ENCODE measurements around the gene GPS1. TPM values are rescaled to one million over a fixed set of nuclear protein-coding genes. Genes with fewer than 3 reads are reported as not detected.

GPS1 gene
- total RNA-seq, 1 experiment from 2014 or later = 181 TPM

GRCh38 chr17:82062984-82063368 lies 11.3 kb downstream of the GPS1 start (continued):
- TF ChIP-seq STAT6 (CRISPR knock-in tag; conservative IDR thresholded peaks at IDR 0.05; ENCODE audit: low read depth) (no peak), HMGA2 (CRISPR knock-in tag; IDR thresholded peaks at IDR 0.05) (no peak), ZNF281 (CRISPR knock-in tag; IDR thresholded peaks at IDR 0.05) (no peak)

- Mint-ChIP-seq H3K4me1 (0 out of 2 replicates have a peak, but pooled peaks cover 2% of the 10 kb centered on the region), H3K36me3 (peaks cover 3% of the 10 kb centered on the region; the same call in 1 of the 2 replicates), H3K27me3 (ENCODE audit: low read depth) (no peaks in the 10 kb centered on the region), H3K4me3 (peak overlapping the region; percentile 67), H3K27ac (no peak overlapping the region), H3K9me3 (no peaks in the 10 kb centered on the region)
- no peak for ATAC-seq
- ChIA-PET CTCF (interaction anchor here (0.7 to 2.6 kb wide), 4 partner anchors 26 to 90 kb away, joined by 3 to 19 read pairs (median 6); partner anchors contain the start of gene DCXR), POLR2A (no interaction called here)
- TF ChIP-seq FOXK1 (CRISPR knock-in tag; IDR thresholded peaks at IDR 0.05) (no peak), NFYB (CRISPR knock-in tag; conservative IDR thresholded peaks at IDR 0.05; ENCODE audit: low read depth) (no peak), JAZF1 (CRISPR knock-in tag; IDR thresholded peaks at IDR 0.05) (no peak), GTF2I (CRISPR knock-in tag; conservative IDR thresholded peaks at IDR 0.05) (no peak), SP1 (CRISPR knock-in tag; conservative IDR thresholded peaks at IDR 0.05) (no peak), MAX (CRISPR knock-in tag; IDR thresholded peaks at IDR 0.05) (no peak), TEAD4 (CRISPR knock-in tag; IDR thresholded peaks at IDR 0.05) (no peak), GABPB1 (CRISPR knock-in tag; IDR thresholded peaks at IDR 0.05) (no peak)
- no peak for DNase-seq (ENCODE audit: low spot score)
These were observed 12.0 kb downstream of the GPS1 start for GRCh38 chr17:82063424-82064415.

GRCh38 chr17:82064433-82065192 lies 12.9 kb downstream of the GPS1 start:
- DNase-seq (ENCODE audit: low spot score) (no peak), ATAC-seq (no peak; the same call in 1 of the 2 replicates)
- ChIA-PET CTCF (interaction anchor here (1.4 to 3.4 kb wide), 4 partner anchors 27 to 89 kb away, joined by 5 to 19 read pairs (median 8); partner anchors contain the start of gene DCXR), POLR2A (no interaction called here)
- Mint-ChIP-seq H3K27me3 (ENCODE audit: low read depth) (no peaks in the 10 kb centered on the region; the same call in 1 of the 2 replicates), H3K4me3 (peak overlapping the region; percentile 67), H3K27ac (no peak overlapping the region), H3K9me3 (no peaks in the 10 kb centered on the region), H3K4me1 (0 out of 2 replicates have a peak, but pooled peaks cover 2% of the 10 kb centered on the region), H3K36me3 (peaks cover 3% of the 10 kb centered on the region; the same call in 1 of the 2 replicates)
- no peak for TF ChIP-seq GRHL2 (CRISPR knock-in tag; IDR thresholded peaks at IDR 0.05; ENCODE audit: insufficient replicate concordance, severe bottlenecking)
- no peak for TF ChIP-seq ZBTB21 (CRISPR knock-in tag; IDR thresholded peaks at IDR 0.05; ENCODE audit: borderline replicate concordance)
- TF ChIP-seq CREB1 (CRISPR knock-in tag; IDR thresholded peaks at IDR 0.05) = no peak
- TF ChIP-seq STAT6 (CRISPR knock-in tag; conservative IDR thresholded peaks at IDR 0.05; ENCODE audit: low read depth) = no peak
- no peak for TF ChIP-seq TCF7 (CRISPR knock-in tag; IDR thresholded peaks at IDR 0.05; ENCODE audit: low read depth)
- TF ChIP-seq E2F5 (CRISPR knock-in tag; IDR thresholded peaks at IDR 0.05) = no peak
